Lung (tissue), 12 donors: ENCODE measurements around the gene SAMD5. TPM values are rescaled to one million over a fixed set of nuclear protein-coding genes. Genes with fewer than 3 reads are reported as not detected.

Experiments
- ATAC-seq: fragments of 200-7000 bp; cut with Tn5 transposase; one replicate; pipeline ENCODE4 v1.9.1; 2020; ENCODE audit warnings: moderate number of reproducible peaks; ENCODE audit not compliant: insufficient read depth, low FRiP score
- DNase-seq, 3 donors: peaks; one replicate each; pipeline ENCODE4 v3.0.0-alpha.2; 2013 to 2017
- H3K27ac ChIP-seq, 2 donors: one replicate each; pipeline ENCODE4 v1.5.1; 2013; ENCODE audit warnings: mild to moderate bottlenecking in 2 of 2, moderate library complexity in 2 of 2, control low read depth in 1 of 2, inconsistent platforms in 1 of 2, low read depth in 1 of 2, low read length in 1 of 2
- H3K27me3 ChIP-seq, 3 donors: one replicate each; pipeline ENCODE4 v1.5.1; 2013; ENCODE audit warnings: low read length in 2 of 3; ENCODE audit not compliant: control insufficient read depth in 3 of 3, insufficient read depth in 3 of 3
- H3K36me3 ChIP-seq, 4 donors: one replicate each; pipeline ENCODE4 v1.5.1; 2013; ENCODE audit warnings: low read length in 4 of 4, mild to moderate bottlenecking in 1 of 4, moderate library complexity in 1 of 4; ENCODE audit not compliant: control insufficient read depth in 4 of 4, insufficient read depth in 4 of 4
- H3K4me1 ChIP-seq, 5 donors: one replicate each; pipeline ENCODE4 v1.5.1; 2013; ENCODE audit warnings: low read length in 5 of 5, mild to moderate bottlenecking in 2 of 5, moderate library complexity in 1 of 5; ENCODE audit not compliant: control insufficient read depth in 5 of 5, insufficient read depth in 5 of 5
- H3K4me3 ChIP-seq: one replicate; pipeline ENCODE4 v1.5.1; 2013; ENCODE audit warnings: mild to moderate bottlenecking, control low read depth, moderate library complexity
- H3K9ac ChIP-seq, 2 donors: one replicate each; pipeline ENCODE4 v1.5.1; 2013; ENCODE audit warnings: low read length in 2 of 2, control low read depth in 1 of 2; ENCODE audit not compliant: insufficient read depth in 1 of 2
- H3K9me3 ChIP-seq, 4 donors: one replicate each; pipeline ENCODE4 v1.5.1; 2013; ENCODE audit warnings: low read length in 3 of 4, mild to moderate bottlenecking in 1 of 4, moderate library complexity in 1 of 4; ENCODE audit not compliant: control insufficient read depth in 4 of 4, insufficient read depth in 3 of 4
- WGBS, 2 donors: extraction: QIAGEN DNeasy Blood & Tissue Kit; methylation state at CpG; one replicate each; pipeline ENCODE4 v1.1.7; 2013; 5-methylcytosine and 5-hydroxymethylcytosine counted together
- polyA plus RNA-seq, 2 donors: library from polyadenylated mRNA; stranded (reverse); fragments of 200-250 nt; gene quantifications; one replicate each; pipeline ENCODE4 v1.2.1, GENCODE V29; 2013
- total RNA-seq, 2 donors: library from RNA; depleted of rRNA in 1 of 2; stranded (reverse); fragments of >200 nt in 1 of 2; gene quantifications; one replicate each; pipeline ENCODE4 v1.2.1, GENCODE V29; 2014 to 2021
- TF ChIP-seq, protein P1 (sequence below): IDR thresholded peaks from 2 replicates; pipeline ENCODE4 v1.5.1; 2012; ENCODE audit warnings: mild to moderate bottlenecking; ENCODE audit errors: control extremely low read depth, extremely low read depth
- donor health status: control.
- donor health status: control.
- donor health status: Bipolar disorder and iron deficiency.
- donor health status: healthy.
- donor health status: DM: yes; HTN: yes; CAD: no.

The SAMD5 gene
- total and polyA plus RNA-seq, 4 donors: 2.0 to 35.5 (median 6.0) TPM

DNA sequence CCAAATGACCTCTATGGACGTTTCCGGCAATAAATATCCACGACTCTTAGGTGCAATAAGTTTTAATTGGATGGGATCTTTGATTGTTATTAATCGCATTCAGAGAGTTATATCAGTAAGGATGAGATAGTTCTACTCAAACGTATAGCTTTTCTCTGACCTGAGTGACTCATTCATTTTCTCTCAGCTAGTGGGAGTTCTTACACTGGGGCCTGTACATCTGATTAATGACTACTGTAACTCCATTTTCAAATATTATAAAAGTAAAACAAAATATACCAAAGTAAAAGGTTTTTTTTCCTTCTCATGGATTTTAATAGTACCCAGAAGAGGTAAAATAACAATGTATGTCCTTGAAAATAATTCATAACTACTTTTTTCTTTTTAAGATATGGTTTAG, 41.1 kb upstream of the SAMD5 start:
- Histone ChIP-seq H3K36me3 (no peaks in the 10 kb centered on the region), H3K9me3 (no peaks in the 10 kb centered on the region), H3K4me3 (no peak overlapping the region), H3K27me3 (no peaks in the 10 kb centered on the region), H3K9ac (no peak overlapping the region), H3K27ac (no peak overlapping the region), H3K4me1 (no peaks in the 10 kb centered on the region)
- no peak for DNase-seq
- TF ChIP-seq, protein P1, sequence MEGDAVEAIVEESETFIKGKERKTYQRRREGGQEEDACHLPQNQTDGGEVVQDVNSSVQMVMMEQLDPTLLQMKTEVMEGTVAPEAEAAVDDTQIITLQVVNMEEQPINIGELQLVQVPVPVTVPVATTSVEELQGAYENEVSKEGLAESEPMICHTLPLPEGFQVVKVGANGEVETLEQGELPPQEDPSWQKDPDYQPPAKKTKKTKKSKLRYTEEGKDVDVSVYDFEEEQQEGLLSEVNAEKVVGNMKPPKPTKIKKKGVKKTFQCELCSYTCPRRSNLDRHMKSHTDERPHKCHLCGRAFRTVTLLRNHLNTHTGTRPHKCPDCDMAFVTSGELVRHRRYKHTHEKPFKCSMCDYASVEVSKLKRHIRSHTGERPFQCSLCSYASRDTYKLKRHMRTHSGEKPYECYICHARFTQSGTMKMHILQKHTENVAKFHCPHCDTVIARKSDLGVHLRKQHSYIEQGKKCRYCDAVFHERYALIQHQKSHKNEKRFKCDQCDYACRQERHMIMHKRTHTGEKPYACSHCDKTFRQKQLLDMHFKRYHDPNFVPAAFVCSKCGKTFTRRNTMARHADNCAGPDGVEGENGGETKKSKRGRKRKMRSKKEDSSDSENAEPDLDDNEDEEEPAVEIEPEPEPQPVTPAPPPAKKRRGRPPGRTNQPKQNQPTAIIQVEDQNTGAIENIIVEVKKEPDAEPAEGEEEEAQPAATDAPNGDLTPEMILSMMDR: no peak
- 50 to 67% methylated on average over 5 of the region's 5 CpGs for WGBS, 2 donors
- no peak for ATAC-seq

DNA sequence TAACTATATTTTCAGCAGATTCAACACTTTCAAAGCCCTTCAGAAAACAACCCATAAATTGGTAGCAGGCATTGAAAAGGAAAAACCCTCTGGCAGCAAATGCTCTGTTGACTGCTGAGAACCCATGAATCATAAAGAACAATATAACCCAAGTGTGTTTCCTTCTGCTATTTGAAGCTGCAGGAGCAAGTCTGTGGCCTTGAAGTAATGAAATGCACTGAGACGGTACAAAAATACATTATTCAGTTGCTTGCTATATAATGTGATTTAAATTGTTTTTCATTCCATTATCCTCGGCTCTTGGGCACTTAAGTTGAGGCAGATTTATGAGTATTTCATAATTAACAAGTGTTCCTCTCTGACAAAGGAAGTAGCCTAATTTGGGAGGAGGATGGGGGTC, 40.6 kb upstream of the SAMD5 start:
- Histone ChIP-seq H3K9me3 (peaks cover 0 to under 1% (median 0%) of the 10 kb centered on the region in 4 donors), H3K9ac (no peak overlapping the region), H3K27me3 (no peaks in the 10 kb centered on the region), H3K36me3 (no peaks in the 10 kb centered on the region), H3K27ac (no peak overlapping the region), H3K4me1 (no peaks in the 10 kb centered on the region), H3K4me3 (no peak overlapping the region)
- ATAC-seq (no peak), DNase-seq (no peak)
- TF ChIP-seq, protein P1: no peak
- 44 to 45% methylated on average over 2 of the region's 2 CpGs for WGBS, 2 donors

- H3K4me1 ChIP-seq: no peaks in the 10 kb centered on the region
- no peak overlapping the region for H3K9ac ChIP-seq
- no peak overlapping the region for H3K27ac ChIP-seq
- TF ChIP-seq, protein P1: no peak
- 71 to 86% methylated on average over 2 of the region's 2 CpGs for WGBS, 2 donors
- H3K27me3 ChIP-seq: no peaks in the 10 kb centered on the region
- ATAC-seq: no peak
- peaks cover 0 to 8% (median 0%) of the 10 kb centered on the region in 4 donors for H3K9me3 ChIP-seq
- no peak for DNase-seq
- no peak overlapping the region for H3K4me3 ChIP-seq
- no peaks in the 10 kb centered on the region for H3K36me3 ChIP-seq
These were observed 39.9 kb upstream of the SAMD5 start for GRCh38 chr6:147468634-147469033.

DNA sequence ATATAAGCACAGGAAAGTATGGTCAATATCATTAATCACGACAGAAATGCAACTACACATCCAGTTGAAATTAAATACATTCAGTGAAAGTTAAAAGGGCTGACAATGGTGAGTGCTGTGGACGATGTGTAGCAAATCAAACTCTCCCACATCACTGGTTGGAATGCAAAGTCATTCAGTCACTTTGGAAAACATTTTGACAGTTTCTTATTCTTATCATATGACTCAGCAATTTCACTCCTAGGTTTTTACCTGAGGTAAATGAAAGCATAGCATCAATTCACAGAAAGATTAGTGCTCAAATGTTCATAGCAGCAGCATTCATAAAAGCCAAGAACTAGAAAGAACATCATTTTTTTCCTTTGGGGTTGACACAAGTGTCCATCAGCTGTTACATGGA, 28.6 kb upstream of the SAMD5 start:
- Histone ChIP-seq H3K4me3 (no peak overlapping the region), H3K27ac (no peak overlapping the region), H3K4me1 (no peaks in the 10 kb centered on the region), H3K9ac (no peak overlapping the region), H3K9me3 (no peaks in the 10 kb centered on the region), H3K27me3 (no peaks in the 10 kb centered on the region), H3K36me3 (no peaks in the 10 kb centered on the region)
- WGBS, 2 donors: 81 to 92% methylated on average over 2 of the region's 2 CpGs
- ATAC-seq (no peak), DNase-seq (no peak)
- TF ChIP-seq, protein P1: no peak
